HUES48 (cell line): ENCODE data around the gene GRM5.
"Not testable (repeated sequence)": the region's sequence is repeated elsewhere in the genome, so short reads cannot be mapped to it uniquely, and the experiment has no call there.

Experiments
- H3K27ac ChIP-seq: one replicate; pipeline ENCODE4 v1.7.0; 2013; ENCODE audit warnings: low read depth, low read length, inconsistent platforms
- H3K27me3 ChIP-seq: 2 replicates; pipeline ENCODE4 v1.6.1; 2013; ENCODE audit warnings: mild to moderate bottlenecking, low read length; ENCODE audit not compliant: control insufficient read depth, insufficient read depth
- H3K36me3 ChIP-seq: 2 replicates; pipeline ENCODE4 v1.6.1; 2013; ENCODE audit warnings: low read length; ENCODE audit not compliant: control insufficient read depth, insufficient read depth
- H3K4me1 ChIP-seq: 2 replicates; pipeline ENCODE4 v1.6.1; 2013; ENCODE audit warnings: mild to moderate bottlenecking, low read length; ENCODE audit not compliant: control insufficient read depth, insufficient read depth
- H3K4me3 ChIP-seq: 2 replicates; pipeline ENCODE4 v1.5.1; 2013; ENCODE audit warnings: mild to moderate bottlenecking, low read depth, low read length
- H3K9ac ChIP-seq: 2 replicates; pipeline ENCODE4 v1.6.1; 2013; ENCODE audit warnings: mild to moderate bottlenecking, low read depth, low read length, moderate library complexity
- H3K9me3 ChIP-seq: 2 replicates; pipeline ENCODE4 v1.6.1; 2013; ENCODE audit warnings: low read length; ENCODE audit not compliant: control insufficient read depth, insufficient read depth

The GRM5 gene

GRCh38 chr11:88835709-88836108 is 230.1 kb downstream of the GRM5 start:
- H3K36me3 ChIP-seq, H3K9me3 ChIP-seq, H3K27me3 ChIP-seq, H3K4me3 ChIP-seq, H3K4me1 ChIP-seq, H3K9ac ChIP-seq, H3K27ac ChIP-seq: not testable (repeated sequence)

- Histone ChIP-seq H3K36me3 (no peaks in the 10 kb centered on the region), H3K9ac (no peak overlapping the region), H3K27ac (no peak overlapping the region), H3K9me3 (no peaks in the 10 kb centered on the region), H3K4me3 (no peak overlapping the region), H3K27me3 (no peaks in the 10 kb centered on the region), H3K4me1 (0 out of 2 replicates have a peak, but pooled peaks cover 5% of the 10 kb centered on the region)
Measured at GRCh38 chr11:88831303-88831890, 234.4 kb downstream of the GRM5 start.

GRCh38 chr11:88827018-88827676 is 238.6 kb downstream of the GRM5 start:
- Histone ChIP-seq H3K36me3 (no peaks in the 10 kb centered on the region), H3K27me3 (no peaks in the 10 kb centered on the region)

GRCh38 chr11:88819616-88820015 is 246.2 kb downstream of the GRM5 start:
- no peak overlapping the region for H3K27ac ChIP-seq
- peaks cover 3% of the 10 kb centered on the region; the same call in 1 of the 2 replicates for H3K4me1 ChIP-seq
- H3K36me3 ChIP-seq: no peaks in the 10 kb centered on the region
- no peak overlapping the region for H3K4me3 ChIP-seq
- H3K9ac ChIP-seq: no peak overlapping the region
- H3K27me3 ChIP-seq: no peaks in the 10 kb centered on the region
- no peaks in the 10 kb centered on the region for H3K9me3 ChIP-seq

More at GRCh38 chr11:88827018-88827676, 238.6 kb downstream of the GRM5 start:
- H3K9ac ChIP-seq: no peak overlapping the region
- H3K27ac ChIP-seq: no peak overlapping the region
- H3K4me1 ChIP-seq: peaks cover 8% of the 10 kb centered on the region; the same call in 1 of the 2 replicates
- H3K4me3 ChIP-seq: no peak overlapping the region
- H3K9me3 ChIP-seq: no peaks in the 10 kb centered on the region

- no peaks in the 10 kb centered on the region for H3K36me3 ChIP-seq
- H3K9ac ChIP-seq: no peak overlapping the region
- H3K4me1 ChIP-seq: peaks cover 6% of the 10 kb centered on the region; the same call in 1 of the 2 replicates
- H3K27ac ChIP-seq: no peak overlapping the region
- H3K27me3 ChIP-seq: no peaks in the 10 kb centered on the region
- no peak overlapping the region for H3K4me3 ChIP-seq
- H3K9me3 ChIP-seq: no peaks in the 10 kb centered on the region
Measured at GRCh38 chr11:88818978-88819377, 246.8 kb downstream of the GRM5 start.

- H3K4me1 ChIP-seq: peaks cover 15% of the 10 kb centered on the region
- H3K4me3 ChIP-seq: no peak overlapping the region
- H3K27ac ChIP-seq: no peak overlapping the region
- H3K9me3 ChIP-seq: no peaks in the 10 kb centered on the region
- no peaks in the 10 kb centered on the region for H3K27me3 ChIP-seq
- no peak overlapping the region for H3K9ac ChIP-seq
- no peaks in the 10 kb centered on the region for H3K36me3 ChIP-seq
Measured at GRCh38 chr11:88815505-88815904, 250.3 kb downstream of the GRM5 start.

GRCh38 chr11:88814076-88814475 is 251.7 kb downstream of the GRM5 start:
- Histone ChIP-seq H3K4me3 (no peak overlapping the region), H3K9ac (no peak overlapping the region), H3K27ac (no peak overlapping the region), H3K36me3 (no peaks in the 10 kb centered on the region), H3K9me3 (no peaks in the 10 kb centered on the region), H3K27me3 (no peaks in the 10 kb centered on the region), H3K4me1 (peaks cover 15% of the 10 kb centered on the region)

GRCh38 chr11:88813233-88813915 is 252.4 kb downstream of the GRM5 start:
- no peaks in the 10 kb centered on the region for H3K27me3 ChIP-seq
- H3K36me3 ChIP-seq: no peaks in the 10 kb centered on the region
- no peak overlapping the region for H3K27ac ChIP-seq
- H3K4me1 ChIP-seq: peaks cover 15% of the 10 kb centered on the region
- no peak overlapping the region for H3K4me3 ChIP-seq
- no peak overlapping the region for H3K9ac ChIP-seq
- H3K9me3 ChIP-seq: no peaks in the 10 kb centered on the region

- H3K36me3 ChIP-seq: no peaks in the 10 kb centered on the region
- H3K27me3 ChIP-seq: no peaks in the 10 kb centered on the region
- H3K9ac ChIP-seq: no peak overlapping the region
- peaks cover 15% of the 10 kb centered on the region for H3K4me1 ChIP-seq
- H3K9me3 ChIP-seq: no peaks in the 10 kb centered on the region
- H3K4me3 ChIP-seq: no peak overlapping the region
- H3K27ac ChIP-seq: no peak overlapping the region
Measured at GRCh38 chr11:88810420-88811097, 255.2 kb downstream of the GRM5 start.

- H3K4me3 ChIP-seq: no peak overlapping the region
- H3K27ac ChIP-seq: no peak overlapping the region
- H3K9me3 ChIP-seq: no peaks in the 10 kb centered on the region
- no peak overlapping the region for H3K9ac ChIP-seq
- peaks cover 14% of the 10 kb centered on the region for H3K4me1 ChIP-seq
- H3K27me3 ChIP-seq: no peaks in the 10 kb centered on the region
- no peaks in the 10 kb centered on the region for H3K36me3 ChIP-seq
Measured at GRCh38 chr11:88809126-88809525, 256.7 kb downstream of the GRM5 start.

GRCh38 chr11:88807349-88807748 is 258.4 kb downstream of the GRM5 start:
- Histone ChIP-seq H3K4me3 (no peak overlapping the region), H3K27ac (no peak overlapping the region), H3K9me3 (no peaks in the 10 kb centered on the region), H3K36me3 (no peaks in the 10 kb centered on the region), H3K4me1 (no peaks in the 10 kb centered on the region), H3K27me3 (no peaks in the 10 kb centered on the region), H3K9ac (no peak overlapping the region)
